HCT116 (cell line): ENCODE data around the gene DTD1. TPM values are rescaled to one million over a fixed set of nuclear protein-coding genes. Genes with fewer than 3 reads are reported as not detected.

Experiments
- ATAC-seq: fragments of 200-7000 bp; cut with Tn5 transposase; 2 replicates; pipeline ENCODE4 v1.9.1; 2020; ENCODE audit warnings: mild to moderate bottlenecking, moderate library complexity
- BruUV-seq: library from RNA; stranded (reverse); fragments of 400-500 nt; replicated peaks from 2 replicates; lab custom pipeline; 2021; lab: Mats Ljungman, UMichigan
- CTCF ChIA-PET: fragments of 300-600 bp; sonication (Branson Sonifier 250); formaldehyde crosslinking; loops from one replicate; lab custom pipeline; 2021; ENCODE audit warnings: antibody characterized with exemption; lab: Charles Lee
- POLR2A ChIA-PET: fragments of 300-600, 350-600 bp; sonication (Branson Sonifier 250); formaldehyde crosslinking; loops from one replicate; lab custom pipeline; 2021; ENCODE audit warnings: antibody characterized with exemption; lab: Charles Lee
- RAD21 ChIA-PET, 2 experiments: fragments of 300-600 bp; sonication (Branson Sonifier 250); formaldehyde crosslinking; loops; one replicate each; lab custom pipeline; 2023; ENCODE audit warnings: low total read pairs in 2 of 2; ENCODE audit not compliant: uncharacterized antibody in 2 of 2, unreplicated experiment in 2 of 2, low non-redundant PET in 1 of 2; lab: Charles Lee
- DNase-seq: peaks from one replicate; pipeline ENCODE4 v3.0.0-alpha.2; 2010; ENCODE audit warnings: low read depth, low spot score
- H2AFZ ChIP-seq: fragments of 200-600 bp; shearing (Covaris generic), sonication (generic); 2 replicates; pipeline ENCODE4 v1.6.1; 2017; ENCODE audit warnings: low read depth, mixed run types, mixed read lengths, antibody characterized with exemption, low read length; ENCODE audit not compliant: poor library complexity, severe bottlenecking
- H3K27ac ChIP-seq: 2 replicates; pipeline ENCODE4 v1.5.1; 2012; ENCODE audit warnings: low read depth, low read length
- H3K27me3 ChIP-seq: fragments of 200-600 bp; sonication (generic); 2 replicates; pipeline ENCODE4 v1.6.1; 2016; ENCODE audit warnings: mixed run types, low read length, mixed read lengths; ENCODE audit not compliant: insufficient read depth
- H3K36me3 ChIP-seq, 2 experiments: fragments of 200-500 bp in 1 of 2; fragments of 200-600 bp in 1 of 2; sonication (Bioruptor generic) in 1 of 2; sonication (generic) in 1 of 2; 2 replicates each; pipeline versions ENCODE4 v1.5.1 to v1.6.1; 2014 to 2016; ENCODE audit warnings: low read length in 2 of 2, inconsistent platforms in 1 of 2, mixed read lengths in 1 of 2, mixed run types in 1 of 2; ENCODE audit not compliant: insufficient read depth in 2 of 2, control insufficient read depth in 1 of 2
- H3K4me1 ChIP-seq, 2 experiments: fragments of 200-600 bp in 1 of 2; sonication (generic) in 1 of 2; 2 replicates each; pipeline versions ENCODE4 v1.5.1 to v1.6.1; 2012 to 2017; ENCODE audit warnings: low read length in 2 of 2, inconsistent platforms in 1 of 2, mild to moderate bottlenecking in 1 of 2, mixed read lengths in 1 of 2, mixed run types in 1 of 2, moderate library complexity in 1 of 2; ENCODE audit not compliant: insufficient read depth in 2 of 2, control insufficient read depth in 1 of 2
- H3K4me2 ChIP-seq: fragments of 200-600 bp; sonication (generic); 2 replicates; pipeline ENCODE4 v1.6.1; 2017; ENCODE audit warnings: mixed run types, low read length, mixed read lengths
- H3K4me3 ChIP-seq, 2 experiments: fragments of 200-600 bp in 1 of 2; sonication (generic) in 1 of 2; replicated peaks in 1 of 2; 2 replicates each; pipeline ENCODE4 v1.5.1; 2011 to 2016; ENCODE audit warnings: low read length in 2 of 2, control low read depth in 1 of 2, low read depth in 1 of 2, mild to moderate bottlenecking in 1 of 2, mixed read lengths in 1 of 2, mixed run types in 1 of 2
- H3K79me2 ChIP-seq: fragments of 200-600 bp; sonication (generic); 2 replicates; pipeline ENCODE4 v1.6.1; 2017; ENCODE audit warnings: mild to moderate bottlenecking, mixed run types, low read length, moderate library complexity, mixed read lengths; ENCODE audit not compliant: insufficient read depth
- H3K9ac ChIP-seq: fragments of 200-600 bp; sonication (generic); 2 replicates; pipeline ENCODE4 v1.6.1; 2016; ENCODE audit warnings: low read length, mixed read lengths
- H3K9me2 ChIP-seq: fragments of 200-600 bp; sonication (generic), shearing (Covaris generic); 2 replicates; pipeline ENCODE4 v1.6.1; 2017; ENCODE audit warnings: mixed run types, mild to moderate bottlenecking, moderate library complexity; ENCODE audit not compliant: insufficient read depth
- H3K9me3 ChIP-seq, 2 experiments: fragments of 200-500 bp in 1 of 2; fragments of 200-600 bp in 1 of 2; sonication (Bioruptor generic) in 1 of 2; sonication (generic) in 1 of 2; 2 replicates each; pipeline ENCODE4 v1.6.1; 2014 to 2017; ENCODE audit warnings: low read length in 2 of 2, mixed read lengths in 2 of 2, inconsistent platforms in 1 of 2, low read depth in 1 of 2, mild to moderate bottlenecking in 1 of 2, mixed run types in 1 of 2, moderate library complexity in 1 of 2; ENCODE audit not compliant: control insufficient read depth in 1 of 2, insufficient read depth in 1 of 2
- H4K20me1 ChIP-seq: fragments of 200-600 bp; sonication (generic), shearing (Covaris generic); 2 replicates; pipeline ENCODE4 v1.6.1; 2017; ENCODE audit warnings: mixed run types, mild to moderate bottlenecking, moderate library complexity; ENCODE audit not compliant: insufficient read depth
- CTCF ChIP-seq, 3 experiments: fragments of 200-600 bp in 1 of 3; sonication (generic) in 1 of 3; IDR thresholded peaks in 2 of 3; conservative IDR thresholded peaks in 1 of 3; 2 replicates each; pipeline ENCODE4 v1.5.1; 2012 to 2017; ENCODE audit warnings: low read depth in 2 of 3, low read length in 2 of 3, antibody characterized with exemption in 1 of 3, borderline replicate concordance in 1 of 3, control low read depth in 1 of 3, mild to moderate bottlenecking in 1 of 3, mixed read lengths in 1 of 3, mixed run types in 1 of 3, moderate library complexity in 1 of 3; ENCODE audit not compliant: insufficient read depth in 1 of 3
- EGR1 ChIP-seq: IDR thresholded peaks from 2 replicates; pipeline ENCODE4 v1.6.1; 2012; ENCODE audit warnings: low read depth
- ELF1 ChIP-seq: IDR thresholded peaks from 2 replicates; pipeline ENCODE4 v1.6.1; 2012; ENCODE audit warnings: low read depth, borderline replicate concordance
- FOSL1 ChIP-seq: IDR thresholded peaks from 2 replicates; pipeline ENCODE4 v1.6.1; 2012; ENCODE audit warnings: low read depth
- JUND ChIP-seq: IDR thresholded peaks from 2 replicates; pipeline ENCODE4 v1.6.1; 2012
- POLR2AphosphoS5 ChIP-seq: IDR thresholded peaks from 2 replicates; pipeline ENCODE4 v1.6.1; 2011; ENCODE audit warnings: mild to moderate bottlenecking, low read depth, low read length, moderate library complexity
- ZFX ChIP-seq: fragments of 450-650 bp; IDR thresholded peaks from 2 replicates; pipeline ENCODE4 v1.6.1; 2017
- intact Hi-C: fragments of 100-400 bp; cut with micrococcal nuclease; formaldehyde crosslinking; loops from 2 replicates; pipeline ENCODE4 v1.10.0; 2022
- total RNA-seq: library from RNA; stranded (reverse); gene quantifications from one replicate; pipeline ENCODE4 v1.2.1, GENCODE V29; 2021; ENCODE audit not compliant: unreplicated experiment
- TF ChIP-seq, protein P1 (sequence below): IDR thresholded peaks from 2 replicates; pipeline ENCODE4 v1.6.1; 2012; ENCODE audit warnings: low read depth
- TF ChIP-seq, protein P2 (sequence below): IDR thresholded peaks from 2 replicates; pipeline ENCODE4 v1.6.1; 2012

DTD1 gene
- total RNA-seq, 1 experiment from 2014 or later, result 54.5 TPM

DNA sequence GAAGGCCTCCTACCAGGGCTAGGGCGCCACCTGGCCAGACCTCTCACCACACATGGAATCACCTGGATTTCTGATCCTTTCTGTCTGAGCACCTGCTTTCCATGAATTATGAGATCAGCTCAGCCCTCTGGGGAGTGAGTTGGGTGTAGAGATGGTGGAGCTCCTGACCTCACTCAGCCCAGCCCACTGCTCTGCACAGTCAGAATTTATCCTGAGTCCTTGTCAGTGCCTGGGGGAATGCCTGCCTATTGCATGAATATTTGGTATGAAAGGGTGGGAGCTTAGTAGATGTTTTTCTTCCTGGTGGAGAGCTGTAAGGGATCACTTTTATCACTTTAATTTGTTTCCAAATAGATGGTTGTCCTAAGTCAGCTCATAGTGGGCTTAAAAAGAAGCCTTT, 47.5 kb downstream of the DTD1 start:
- Histone ChIP-seq H3K36me3 (no peaks in the 10 kb centered on the region), H3K4me2 (no peak overlapping the region), H4K20me1 (no peaks in the 10 kb centered on the region), H3K9ac (no peak overlapping the region), H3K9me3 (no peaks in the 10 kb centered on the region), H3K4me3 (no peak overlapping the region)
- intact Hi-C loops, result no loop called here
- DNase-seq, result no peak
- RAD21 ChIA-PET, result no interaction called here
- TF ChIP-seq, protein P1, sequence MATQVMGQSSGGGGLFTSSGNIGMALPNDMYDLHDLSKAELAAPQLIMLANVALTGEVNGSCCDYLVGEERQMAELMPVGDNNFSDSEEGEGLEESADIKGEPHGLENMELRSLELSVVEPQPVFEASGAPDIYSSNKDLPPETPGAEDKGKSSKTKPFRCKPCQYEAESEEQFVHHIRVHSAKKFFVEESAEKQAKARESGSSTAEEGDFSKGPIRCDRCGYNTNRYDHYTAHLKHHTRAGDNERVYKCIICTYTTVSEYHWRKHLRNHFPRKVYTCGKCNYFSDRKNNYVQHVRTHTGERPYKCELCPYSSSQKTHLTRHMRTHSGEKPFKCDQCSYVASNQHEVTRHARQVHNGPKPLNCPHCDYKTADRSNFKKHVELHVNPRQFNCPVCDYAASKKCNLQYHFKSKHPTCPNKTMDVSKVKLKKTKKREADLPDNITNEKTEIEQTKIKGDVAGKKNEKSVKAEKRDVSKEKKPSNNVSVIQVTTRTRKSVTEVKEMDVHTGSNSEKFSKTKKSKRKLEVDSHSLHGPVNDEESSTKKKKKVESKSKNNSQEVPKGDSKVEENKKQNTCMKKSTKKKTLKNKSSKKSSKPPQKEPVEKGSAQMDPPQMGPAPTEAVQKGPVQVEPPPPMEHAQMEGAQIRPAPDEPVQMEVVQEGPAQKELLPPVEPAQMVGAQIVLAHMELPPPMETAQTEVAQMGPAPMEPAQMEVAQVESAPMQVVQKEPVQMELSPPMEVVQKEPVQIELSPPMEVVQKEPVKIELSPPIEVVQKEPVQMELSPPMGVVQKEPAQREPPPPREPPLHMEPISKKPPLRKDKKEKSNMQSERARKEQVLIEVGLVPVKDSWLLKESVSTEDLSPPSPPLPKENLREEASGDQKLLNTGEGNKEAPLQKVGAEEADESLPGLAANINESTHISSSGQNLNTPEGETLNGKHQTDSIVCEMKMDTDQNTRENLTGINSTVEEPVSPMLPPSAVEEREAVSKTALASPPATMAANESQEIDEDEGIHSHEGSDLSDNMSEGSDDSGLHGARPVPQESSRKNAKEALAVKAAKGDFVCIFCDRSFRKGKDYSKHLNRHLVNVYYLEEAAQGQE, result no peak
- TF ChIP-seq ZFX, result no peak
- no peak for TF ChIP-seq CTCF (IDR thresholded peaks at IDR 0.05 in 2 of 3, conservative IDR thresholded peaks at IDR 0.05 in 1 of 3; ENCODE audit: borderline replicate concordance in 1 of 3, insufficient read depth in 1 of 3, low read depth in 2 of 3, low read length in 2 of 3)
- TF ChIP-seq, protein P2, sequence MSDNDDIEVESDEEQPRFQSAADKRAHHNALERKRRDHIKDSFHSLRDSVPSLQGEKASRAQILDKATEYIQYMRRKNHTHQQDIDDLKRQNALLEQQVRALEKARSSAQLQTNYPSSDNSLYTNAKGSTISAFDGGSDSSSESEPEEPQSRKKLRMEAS, result no peak
- no peak for TF ChIP-seq FOSL1
- no peak for TF ChIP-seq ELF1
- no peak for TF ChIP-seq POLR2AphosphoS5
- no peak for TF ChIP-seq EGR1
- no peak for TF ChIP-seq JUND
- TF ChIP-seq, all 23 proteins: peak for 0
- ChIA-PET POLR2A (no interaction called here), CTCF (no interaction called here)
- no peaks in the 10 kb centered on the region for H3K27me3 ChIP-seq
- no peak overlapping the region for H3K27ac ChIP-seq
- no TSS peak for BruUV-seq
- no peak for ATAC-seq
- H2AFZ ChIP-seq, result no peak overlapping the region
- H3K79me2 ChIP-seq, result no peaks in the 10 kb centered on the region
- H3K4me1 ChIP-seq, result no peaks in the 10 kb centered on the region
- H3K9me2 ChIP-seq, result no peaks in the 10 kb centered on the region
